SHP77 (cell line): ENCODE data around the gene OST4.

Experiments used
- DNase-seq, 2 experiments: peaks; one replicate each; lab custom pipeline; 2025; lab: John Stamatoyannopoulos, UW

OST4 gene

DNA sequence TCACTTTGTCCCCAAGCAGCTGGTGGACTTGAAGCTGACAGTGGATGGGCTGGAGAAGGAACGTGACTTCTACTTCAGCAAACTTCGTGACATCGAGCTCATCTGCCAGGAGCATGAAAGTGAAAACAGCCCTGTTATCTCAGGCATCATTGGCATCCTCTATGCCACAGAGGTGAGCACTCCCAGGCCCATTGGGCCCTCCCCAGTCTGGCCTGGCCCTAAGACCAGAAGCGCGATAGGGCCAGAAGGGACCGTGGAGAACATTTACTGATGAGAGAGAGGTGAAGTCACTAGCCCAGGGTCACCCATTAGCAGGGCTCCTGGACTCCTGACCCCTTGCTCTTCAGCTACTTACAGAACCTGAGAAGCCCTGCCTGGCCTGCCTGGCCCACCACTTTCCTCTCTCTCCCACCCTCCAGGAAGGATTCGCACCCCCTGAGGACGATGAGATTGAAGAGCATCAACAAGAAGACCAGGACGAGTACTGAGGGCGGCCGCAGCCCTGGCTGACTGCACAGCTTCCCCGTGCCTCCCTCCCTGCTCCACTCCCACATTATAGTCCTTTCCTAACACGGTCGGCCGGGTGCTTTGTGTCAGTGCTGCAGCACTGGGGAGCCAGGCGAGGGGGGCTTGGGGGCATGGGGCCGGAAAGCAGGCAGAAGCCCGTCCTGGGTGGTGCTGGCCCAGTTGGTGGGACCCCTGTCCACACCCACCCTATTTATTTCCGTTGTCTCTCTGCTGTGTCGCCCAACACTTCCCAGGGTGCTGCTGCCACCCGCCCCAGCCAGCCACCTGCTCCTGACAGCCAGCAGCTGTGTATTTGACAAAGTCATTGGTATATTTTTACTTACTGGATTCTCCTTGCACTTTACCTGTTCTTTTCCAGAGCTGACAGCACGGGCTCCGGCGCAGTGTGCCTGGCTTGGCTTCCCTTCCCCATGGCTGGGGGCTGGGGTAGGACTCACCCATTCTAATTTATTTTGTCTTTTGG lies 45.3 kb downstream of the OST4 start:
- no peak for DNase-seq

DNA sequence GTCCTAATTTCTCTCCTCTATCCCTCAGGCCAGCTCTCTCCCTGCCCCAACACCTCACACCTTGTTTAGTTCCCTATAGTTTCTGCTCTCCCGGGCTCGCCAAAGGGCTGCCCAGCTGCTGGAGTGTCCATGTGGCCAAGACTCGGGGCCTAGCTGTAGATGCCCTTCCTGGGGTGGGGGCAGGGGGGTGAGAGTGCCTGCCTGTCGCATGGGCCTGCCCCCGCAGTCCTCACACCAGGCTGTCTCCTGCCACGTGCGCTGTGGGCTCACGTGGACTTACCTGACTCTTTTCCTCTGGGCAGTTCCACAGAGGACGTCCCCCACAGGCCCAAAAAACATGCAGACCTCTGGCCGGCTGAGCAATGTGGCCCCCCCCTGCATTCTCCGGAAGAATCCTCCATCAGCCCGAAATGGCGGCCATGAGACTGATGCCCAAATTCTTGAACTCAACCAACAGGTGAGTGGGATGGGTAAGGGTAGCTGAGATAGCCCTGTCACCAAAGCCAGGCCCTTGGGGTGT lies 46.1 kb downstream of the OST4 start:
- DNase-seq = no peak

DNA sequence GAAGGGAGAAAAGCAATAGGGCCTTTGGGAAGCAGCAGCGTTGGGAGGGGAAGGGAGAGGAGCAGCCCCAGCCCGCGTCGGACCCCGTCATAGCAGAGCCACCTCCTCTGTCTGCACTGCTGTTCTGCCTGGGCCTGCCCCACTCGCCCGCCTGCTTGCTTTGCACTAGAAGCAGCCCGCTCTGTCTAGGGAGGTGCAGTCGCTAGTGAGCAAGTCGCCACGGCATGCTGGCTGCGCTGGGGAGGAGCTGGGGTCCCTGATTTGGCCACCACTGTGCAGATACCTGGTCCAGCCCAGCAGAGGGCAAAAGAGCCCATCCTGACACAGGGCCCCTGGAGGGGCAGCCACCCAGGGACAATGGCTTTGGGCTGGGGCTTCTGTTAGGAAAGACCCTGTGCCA lies 46.6 kb downstream of the OST4 start:
- DNase-seq = no peak

DNA sequence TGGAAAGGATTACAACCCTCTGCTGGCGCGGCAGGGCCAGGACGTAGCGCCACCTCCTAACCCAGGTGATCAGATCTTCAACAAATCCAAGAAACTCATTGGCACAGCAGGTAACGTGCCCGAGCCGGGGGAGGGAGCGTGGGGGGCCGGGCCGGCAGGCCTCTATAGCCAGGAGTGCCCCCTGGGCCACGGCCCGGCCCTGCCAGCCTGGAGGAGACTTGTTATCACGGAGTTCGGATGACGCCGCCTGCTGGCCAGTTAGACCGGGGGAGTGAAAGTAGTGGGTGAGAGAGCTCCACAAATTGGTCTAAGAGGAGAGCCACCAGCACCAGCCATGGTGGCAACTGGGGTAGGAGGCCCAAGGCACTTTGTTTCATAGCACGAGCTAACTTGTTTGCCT lies 47.3 kb downstream of the OST4 start:
- no peak for DNase-seq

DNA sequence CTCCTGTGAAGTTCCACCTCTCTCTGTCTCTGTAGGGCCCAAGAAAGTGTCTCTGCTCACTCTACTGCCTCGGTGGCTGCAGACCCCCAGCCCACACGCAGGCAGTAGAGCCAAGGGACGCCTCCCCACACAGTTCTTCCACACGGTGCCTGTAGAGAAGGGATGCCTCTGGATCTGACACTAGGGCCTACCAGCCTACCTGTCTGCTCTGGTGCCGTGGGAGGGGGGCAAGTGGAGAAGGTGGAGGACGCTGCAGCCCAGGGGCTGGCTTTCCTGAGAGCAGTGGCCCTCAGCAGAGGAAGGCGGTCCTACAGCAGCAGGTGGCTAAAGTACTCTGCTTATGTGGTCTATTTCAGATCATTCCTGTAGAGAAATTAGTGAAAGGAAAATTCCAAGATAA lies 47.7 kb downstream of the OST4 start:
- DNase-seq = no peak

DNA sequence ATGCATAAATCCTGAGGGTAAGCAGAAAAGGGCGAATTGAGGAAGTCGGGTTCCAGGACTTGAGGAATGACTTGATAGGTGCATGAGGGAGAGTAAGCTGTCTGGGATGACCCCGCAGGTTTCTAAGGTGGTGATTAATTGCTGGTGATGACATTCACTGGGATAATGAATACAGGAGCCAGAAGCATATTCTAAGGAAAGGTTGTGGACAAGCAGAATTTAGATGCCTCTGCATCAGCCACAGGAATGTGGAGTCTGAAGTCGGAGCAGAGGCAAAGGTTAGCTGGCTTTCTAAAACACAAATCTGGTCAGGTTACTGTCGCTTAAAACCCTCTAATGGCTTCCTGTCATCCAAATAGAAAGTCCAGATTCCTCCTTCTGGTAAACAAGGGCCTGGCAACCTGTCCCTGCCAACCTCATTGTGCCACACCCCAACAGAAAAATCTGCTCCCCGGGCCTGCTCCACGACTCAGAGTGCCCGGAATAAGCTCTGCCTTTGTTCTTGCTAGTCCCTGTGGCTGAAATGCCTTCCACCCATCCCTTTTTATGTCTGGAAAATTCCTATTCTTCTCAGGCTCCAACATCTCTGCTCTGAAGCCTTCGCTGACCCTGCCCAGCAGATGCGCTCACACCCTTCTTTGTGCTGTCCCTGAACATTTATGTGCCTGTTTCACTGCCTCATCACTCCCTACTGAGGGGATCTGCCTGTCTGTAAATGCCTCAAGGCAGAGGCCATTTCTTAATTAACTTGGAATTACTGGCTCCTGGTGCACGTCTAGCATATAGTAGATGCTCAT lies 50.0 kb downstream of the OST4 start:
- no peak for DNase-seq
